GM23338 (cell line): ENCODE data around the gene SYNPO2. TPM values are rescaled to one million over a fixed set of nuclear protein-coding genes. Genes with fewer than 3 reads are reported as not detected.

Experiments used
- ATAC-seq: fragments of 200-7000 bp; cut with Tn5 transposase; 3 replicates; pipeline ENCODE4 v1.9.1; 2020
- DNase-seq: peaks from one replicate; pipeline ENCODE4 v3.0.0-alpha.2; 2015; ENCODE audit warnings: low spot score
- H2AFZ ChIP-seq: fragments of 200-600 bp; sonication (generic); 2 replicates; pipeline ENCODE4 v1.8.0; 2016; ENCODE audit warnings: antibody characterized with exemption, mild to moderate bottlenecking, moderate library complexity
- H3F3A ChIP-seq: fragments of 200-600 bp; sonication (generic); replicated peaks from 2 replicates; pipeline ENCODE4 v1.8.0; 2017; ENCODE audit warnings: antibody characterized with exemption, mixed run types, low read depth
- H3K27ac ChIP-seq: fragments of 200-600 bp; sonication (generic); 2 replicates; pipeline ENCODE4 v1.6.1; 2016; ENCODE audit warnings: low read depth
- H3K27me3 ChIP-seq: fragments of 200-600 bp; sonication (generic); 2 replicates; pipeline ENCODE4 v1.8.0; 2016; ENCODE audit warnings: mild to moderate bottlenecking, mixed run types, moderate library complexity; ENCODE audit not compliant: insufficient read depth
- H3K36me3 ChIP-seq: fragments of 200-600 bp; sonication (generic); 2 replicates; pipeline ENCODE4 v1.8.0; 2016; ENCODE audit warnings: mild to moderate bottlenecking; ENCODE audit not compliant: insufficient read depth
- H3K4me1 ChIP-seq: fragments of 200-600 bp; sonication (generic); 2 replicates; pipeline ENCODE4 v1.8.0; 2016; ENCODE audit warnings: mild to moderate bottlenecking, moderate library complexity; ENCODE audit not compliant: insufficient read depth
- H3K4me2 ChIP-seq: fragments of 200-600 bp; sonication (generic); 2 replicates; pipeline ENCODE4 v1.7.1; 2017; ENCODE audit warnings: mixed run types
- H3K4me3 ChIP-seq: fragments of 200-600 bp; sonication (generic); 2 replicates; pipeline ENCODE4 v1.6.1; 2016; ENCODE audit warnings: mixed run types
- H3K79me2 ChIP-seq: fragments of 200-600 bp; sonication (generic); replicated peaks from 2 replicates; pipeline ENCODE4 v1.8.0; 2017; ENCODE audit warnings: mild to moderate bottlenecking; ENCODE audit not compliant: insufficient read depth
- H3K9me2 ChIP-seq: fragments of 200-600 bp; sonication (generic); 2 replicates; pipeline ENCODE4 v1.8.0; 2017; ENCODE audit not compliant: insufficient read depth
- H4K20me1 ChIP-seq: fragments of 200-600 bp; sonication (generic); replicated peaks from 2 replicates; pipeline ENCODE4 v1.8.0; 2017; ENCODE audit warnings: mild to moderate bottlenecking; ENCODE audit not compliant: insufficient read depth
- H3K27ac Mint-ChIP-seq: 2 replicates; pipeline ENCODE4 v1.8.0; 2020; ENCODE audit warnings: inconsistent platforms, mild to moderate bottlenecking, moderate library complexity, mixed read lengths
- H3K27me3 Mint-ChIP-seq: 3 replicates; pipeline ENCODE4 v1.8.0; 2022; ENCODE audit warnings: low read depth, mild to moderate bottlenecking, moderate library complexity, mixed read lengths, inconsistent platforms; ENCODE audit not compliant: insufficient read depth, poor library complexity
- H3K36me3 Mint-ChIP-seq: 3 replicates; pipeline ENCODE4 v1.8.0; 2021; ENCODE audit warnings: low read depth, mild to moderate bottlenecking, inconsistent platforms, moderate library complexity, mixed read lengths
- H3K4me1 Mint-ChIP-seq: 3 replicates; pipeline ENCODE4 v1.8.0; 2020; ENCODE audit warnings: mild to moderate bottlenecking, inconsistent platforms, mixed read lengths
- H3K4me3 Mint-ChIP-seq: 3 replicates; pipeline ENCODE4 v1.8.0; 2021; ENCODE audit warnings: moderate library complexity, mild to moderate bottlenecking, inconsistent platforms, mixed read lengths
- H3K9me3 Mint-ChIP-seq: 3 replicates; pipeline ENCODE4 v1.8.0; 2020; ENCODE audit warnings: moderate library complexity, mild to moderate bottlenecking, inconsistent platforms, mixed read lengths
- CREB1 ChIP-seq: fragments of 250-450 bp; sonication (Bioruptor Pico); IDR thresholded peaks from 2 replicates; pipeline ENCODE4 v1.5.0; 2020; ENCODE audit warnings: low read depth, mild to moderate bottlenecking, moderate library complexity
- CTCF ChIP-seq, 2 experiments: fragments of 200-600 bp in 1 of 2; sonication (generic) in 1 of 2; conservative IDR thresholded peaks; 2 replicates each; pipeline versions ENCODE4 v1.5.1 to v1.6.1; 2016 to 2017; ENCODE audit warnings: antibody characterized with exemption in 2 of 2, low read depth in 2 of 2, mild to moderate bottlenecking in 2 of 2, moderate library complexity in 1 of 2
- ETS1 ChIP-seq: IDR thresholded peaks from 2 replicates; pipeline ENCODE4 v1.6.1; 2016; ENCODE audit warnings: antibody characterized with exemption
- EZH2 ChIP-seq: fragments of 200-600 bp; sonication (generic); IDR thresholded peaks from one replicate; pipeline ENCODE4 v1.8.0; 2017; ENCODE audit warnings: antibody characterized with exemption, mild to moderate bottlenecking, low read depth; ENCODE audit not compliant: unreplicated experiment
- EZH2phosphoT487 ChIP-seq: fragments of 200-600 bp; sonication (generic); IDR thresholded peaks from one replicate; pipeline ENCODE4 v1.8.1; 2018; ENCODE audit warnings: antibody characterized with exemption; ENCODE audit not compliant: unreplicated experiment
- JUNB ChIP-seq: IDR thresholded peaks from one replicate; pipeline ENCODE4 v1.6.1; 2016; ENCODE audit warnings: antibody characterized with exemption; ENCODE audit not compliant: unreplicated experiment
- NANOG ChIP-seq: IDR thresholded peaks from 2 replicates; pipeline ENCODE4 v1.6.1; 2016; ENCODE audit warnings: antibody characterized with exemption, borderline replicate concordance
- POLR2AphosphoS5 ChIP-seq: IDR thresholded peaks from 2 replicates; pipeline ENCODE4 v1.6.1; 2016; ENCODE audit warnings: antibody characterized with exemption, low read depth
- REST ChIP-seq: IDR thresholded peaks from one replicate; pipeline ENCODE4 v1.6.1; 2018; ENCODE audit warnings: antibody characterized with exemption; ENCODE audit not compliant: unreplicated experiment
- STAT1 ChIP-seq: IDR thresholded peaks from one replicate; pipeline ENCODE4 v1.6.1; 2016; ENCODE audit warnings: antibody characterized with exemption; ENCODE audit not compliant: unreplicated experiment
- ZNF114 ChIP-seq: fragments of 250-450 bp; sonication (Bioruptor Pico); IDR thresholded peaks from 2 replicates; pipeline ENCODE4 v1.5.0; 2020; ENCODE audit warnings: mild to moderate bottlenecking, moderate library complexity
- ZNF331 ChIP-seq: fragments of 250-450 bp; sonication (Bioruptor Pico); IDR thresholded peaks from 2 replicates; pipeline ENCODE4 v1.5.0; 2020; ENCODE audit warnings: low read depth, mild to moderate bottlenecking, moderate library complexity
- ZNF462 ChIP-seq: fragments of 250-450 bp; sonication (Bioruptor Pico); IDR thresholded peaks from 2 replicates; pipeline ENCODE4 v1.5.0; 2020; ENCODE audit warnings: mild to moderate bottlenecking, moderate library complexity
- polyA plus RNA-seq: library from polyadenylated mRNA; unstranded; fragments of >200 nt; fragmentation: Nextera tagmentation; extraction: Ambion mirVana; gene quantifications from 2 replicates; pipeline ENCODE4 v1.2.1, GENCODE V29; 2016
- total RNA-seq: library from RNA; depleted of rRNA; stranded (reverse); fragments of >200 nt; shearing (Covaris generic); gene quantifications from 2 replicates; pipeline ENCODE4 v1.2.3, GENCODE V29; 2014

Gene SYNPO2
- total and polyA plus RNA-seq, 2 experiments from 2014 or later: 2.1 to 3.4 TPM

- no peak for ATAC-seq
- H3K27ac Mint-ChIP-seq: no peak overlapping the region
These were observed 46.6 kb upstream of the SYNPO2 start for GRCh38 chr4:118842055-118842454.

More at GRCh38 chr4:118842055-118842454, 46.6 kb upstream of the SYNPO2 start:
- Histone ChIP-seq H3K4me1 (peaks cover 34% of the 10 kb centered on the region), H3F3A (0 out of 2 replicates have a peak, but pooled peaks cover 2% of the 10 kb centered on the region), H4K20me1 (no peaks in the 10 kb centered on the region), H2AFZ (no peak overlapping the region), H3K4me2 (no peak overlapping the region), H3K4me3 (no peak overlapping the region), H3K79me2 (no peaks in the 10 kb centered on the region), H3K9me2 (no peaks in the 10 kb centered on the region), H3K27me3 (no peaks in the 10 kb centered on the region), H3K36me3 (no peaks in the 10 kb centered on the region), H3K27ac (no peak overlapping the region)
- no peaks in the 10 kb centered on the region for H3K36me3 Mint-ChIP-seq
- H3K4me1 Mint-ChIP-seq: peaks cover 38% of the 10 kb centered on the region
- no peak overlapping the region for H3K4me3 Mint-ChIP-seq
- no peaks in the 10 kb centered on the region for H3K9me3 Mint-ChIP-seq
- DNase-seq: no peak
- no peak for TF ChIP-seq ZNF331 (CRISPR knock-in tag)
- TF ChIP-seq NANOG: no peak
- TF ChIP-seq ZNF462 (CRISPR knock-in tag): no peak
- no peak for TF ChIP-seq JUNB
- TF ChIP-seq EZH2: no peak
- no peak for TF ChIP-seq POLR2AphosphoS5
- TF ChIP-seq CREB1: no peak
- TF ChIP-seq EZH2phosphoT487: no peak
- TF ChIP-seq REST: no peak
- TF ChIP-seq CTCF (conservative IDR thresholded peaks at IDR 0.05; ENCODE audit: low read depth in 2 of 2): no peak
- TF ChIP-seq STAT1: no peak
- no peak for TF ChIP-seq ZNF114 (CRISPR knock-in tag)
- no peak for TF ChIP-seq ETS1
- H3K27me3 Mint-ChIP-seq: no peaks in the 10 kb centered on the region
